Measurements from ENCODE around the gene BARX2.

BARX2 gene

GRCh38 chr11:129410395-129410960 is 34.8 kb downstream of the BARX2 start:
- DNase-seq (ENCODE audit: insufficient read length) (no peak), FAIRE-seq (peak; percentile 65)
- TF ChIP-seq TAF1 (IDR thresholded peaks at IDR 0.05; ENCODE audit: borderline replicate concordance, low read depth, low read length) (no peak), POLR2AphosphoS5 (IDR thresholded peaks at IDR 0.05; ENCODE audit: low read depth, low read length) (no peak), POLR2A (IDR thresholded peaks at IDR 0.05; ENCODE audit: low read depth, low read length) (no peak)

DNA sequence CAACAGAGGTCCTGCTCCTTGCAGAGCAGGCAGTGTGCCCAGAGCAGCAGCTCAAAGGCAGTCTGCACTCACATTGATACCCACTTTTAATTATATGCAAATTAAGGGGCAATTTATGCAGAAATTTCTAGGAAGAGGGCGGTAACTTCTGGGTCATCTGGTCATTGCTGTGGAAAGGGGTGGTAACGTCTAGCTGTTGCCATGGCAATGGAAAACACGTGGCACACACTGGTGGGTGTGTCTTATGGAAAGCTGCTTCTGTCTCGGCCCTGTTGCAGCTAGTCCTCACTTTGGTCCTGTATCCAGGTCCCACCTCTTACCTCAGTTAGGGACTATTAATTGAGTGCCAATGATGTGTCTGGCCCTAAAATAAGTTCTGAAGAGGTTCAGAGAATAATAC is 36.8 kb downstream of the BARX2 start:
- FAIRE-seq (peak; percentile 78), DNase-seq (ENCODE audit: insufficient read length) (no peak)
- TF ChIP-seq POLR2A (IDR thresholded peaks at IDR 0.05; ENCODE audit: low read depth, low read length) (no peak), POLR2AphosphoS5 (IDR thresholded peaks at IDR 0.05; ENCODE audit: low read depth, low read length) (no peak), TAF1 (IDR thresholded peaks at IDR 0.05; ENCODE audit: borderline replicate concordance, low read depth, low read length) (no peak)

DNA sequence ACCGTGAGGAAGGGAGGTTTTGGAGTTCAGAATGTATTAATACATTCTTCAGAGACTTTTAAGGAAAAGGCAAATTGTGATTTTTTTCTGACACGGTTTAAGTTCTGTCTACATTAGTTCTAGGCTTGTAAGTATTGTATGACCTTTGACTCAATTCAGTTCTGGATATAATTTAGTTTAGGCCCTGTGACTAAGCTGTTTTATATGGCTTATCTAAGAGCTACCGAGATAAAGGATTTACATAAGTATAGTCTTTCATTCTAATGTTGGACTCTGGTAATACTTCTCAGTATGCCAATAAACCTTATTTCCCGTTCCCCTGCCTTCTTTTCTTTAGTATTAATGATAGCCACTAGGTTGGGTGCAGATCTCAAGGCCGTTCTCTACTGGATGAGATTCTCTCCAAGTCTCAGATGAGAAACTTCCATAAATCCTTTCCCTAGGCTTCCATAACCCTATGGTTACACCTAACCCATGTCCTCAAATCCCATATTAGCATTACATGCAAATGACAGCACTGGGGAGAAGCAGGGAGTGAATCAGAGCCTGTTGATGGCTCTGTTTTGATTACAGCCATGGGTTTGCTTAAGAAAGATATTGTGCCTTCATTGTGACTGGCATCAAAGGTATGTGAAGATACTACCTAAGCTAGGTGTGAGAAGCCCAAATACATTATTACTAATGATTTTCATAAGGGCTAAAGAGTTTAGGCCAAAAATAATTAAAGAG is 38.7 kb downstream of the BARX2 start:
- no peak for DNase-seq (ENCODE audit: insufficient read length)
- TF ChIP-seq POLR2A (IDR thresholded peaks at IDR 0.05; ENCODE audit: low read depth, low read length), result no peak
- no peak for FAIRE-seq

DNA sequence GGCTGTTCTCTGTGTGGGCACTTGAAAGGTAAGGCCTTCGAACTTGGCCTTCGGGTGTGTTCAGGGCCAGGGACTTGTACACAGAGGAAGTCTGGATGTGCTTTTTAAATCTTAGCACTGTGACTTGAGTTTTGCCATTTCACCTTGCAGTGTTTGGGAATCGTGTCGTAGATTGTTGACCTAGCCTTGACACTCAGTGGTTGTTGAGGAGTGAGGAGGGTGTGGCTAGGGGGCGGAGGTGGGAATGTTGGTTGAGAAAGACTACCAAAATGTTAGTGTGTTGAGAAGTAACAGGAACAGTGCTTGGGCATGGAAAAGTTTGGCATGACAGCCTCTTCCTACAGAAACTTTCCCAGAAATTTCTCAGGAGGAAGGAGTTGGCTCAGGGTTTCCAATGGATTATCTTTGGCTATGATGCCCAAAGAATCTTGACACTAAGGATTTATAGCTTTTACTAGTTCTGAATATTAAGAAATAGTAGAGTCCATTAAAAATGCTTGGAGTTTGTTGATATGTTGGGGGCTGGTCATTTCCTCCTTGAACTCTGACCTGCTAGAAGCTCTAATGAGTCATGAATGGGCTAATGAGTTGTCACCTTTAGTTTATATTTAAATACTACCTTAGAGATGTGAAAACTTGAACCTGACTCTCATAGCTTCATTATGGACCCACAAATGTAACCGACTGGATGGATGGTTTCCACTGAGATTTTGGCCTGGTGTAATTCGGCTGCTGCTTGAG is 40.6 kb downstream of the BARX2 start:
- peak; percentile 54 for FAIRE-seq
- no peak for TF ChIP-seq TAF1 (IDR thresholded peaks at IDR 0.05; ENCODE audit: borderline replicate concordance, low read depth, low read length)
- TF ChIP-seq POLR2AphosphoS5 (IDR thresholded peaks at IDR 0.05; ENCODE audit: low read depth, low read length), result no peak
- TF ChIP-seq POLR2A (IDR thresholded peaks at IDR 0.05; ENCODE audit: low read depth, low read length), result no peak
- no peak for DNase-seq (ENCODE audit: insufficient read length)

GRCh38 chr11:129417458-129417857 is 41.8 kb downstream of the BARX2 start:
- TF ChIP-seq POLR2A (IDR thresholded peaks at IDR 0.05; ENCODE audit: low read depth, low read length), result no peak
- no peak for TF ChIP-seq TAF1 (IDR thresholded peaks at IDR 0.05; ENCODE audit: borderline replicate concordance, low read depth, low read length)
- no peak for TF ChIP-seq POLR2AphosphoS5 (IDR thresholded peaks at IDR 0.05; ENCODE audit: low read depth, low read length)
- FAIRE-seq, result peak; percentile 51
- no peak for DNase-seq (ENCODE audit: insufficient read length)

DNA sequence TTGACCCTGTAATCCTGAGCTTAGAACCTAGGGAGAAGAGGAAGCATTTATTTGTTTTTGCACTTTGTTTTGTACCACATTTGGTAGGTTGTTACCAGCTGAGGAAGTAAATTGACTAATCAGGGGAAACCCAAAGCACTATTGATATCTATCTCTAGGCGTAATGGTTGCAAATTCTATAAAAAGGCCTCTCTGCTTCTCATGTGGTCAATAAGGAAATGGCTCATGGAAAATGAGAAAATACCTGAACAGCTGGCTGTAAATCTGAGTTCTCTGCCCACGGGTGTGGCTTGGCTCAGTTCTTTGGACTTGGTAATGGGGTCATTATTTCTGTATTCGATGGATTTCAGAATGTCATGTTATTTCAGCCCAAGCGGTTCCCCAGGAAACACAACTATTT is 42.4 kb downstream of the BARX2 start:
- TF ChIP-seq TAF1 (IDR thresholded peaks at IDR 0.05; ENCODE audit: borderline replicate concordance, low read depth, low read length) (no peak), POLR2A (IDR thresholded peaks at IDR 0.05; ENCODE audit: low read depth, low read length) (no peak), POLR2AphosphoS5 (IDR thresholded peaks at IDR 0.05; ENCODE audit: low read depth, low read length) (no peak)
- FAIRE-seq (peak; percentile 83), DNase-seq (ENCODE audit: insufficient read length) (peak; percentile 14)

DNA sequence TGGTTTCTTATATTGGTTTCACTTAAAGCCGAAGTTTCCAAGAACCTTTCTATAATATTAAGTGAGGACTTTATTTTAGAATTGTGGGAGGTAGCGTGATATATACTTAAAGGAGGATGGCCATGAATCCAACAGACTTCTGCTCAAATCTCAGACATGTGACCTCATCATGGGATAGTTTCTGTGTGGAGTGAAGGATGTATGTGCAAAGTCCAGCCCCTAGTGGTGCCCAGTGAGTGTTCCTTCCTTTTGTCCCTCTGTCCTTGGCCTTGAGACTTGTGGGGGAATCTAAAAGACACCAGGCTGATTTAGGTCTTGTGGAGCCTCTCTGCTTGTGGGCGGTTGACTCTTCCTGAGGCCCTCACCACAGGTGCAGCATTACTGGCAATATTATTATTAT is 43.7 kb downstream of the BARX2 start:
- FAIRE-seq (peak; percentile 56), DNase-seq (ENCODE audit: insufficient read length) (no peak)
- TF ChIP-seq TAF1 (IDR thresholded peaks at IDR 0.05; ENCODE audit: borderline replicate concordance, low read depth, low read length), result no peak

GRCh38 chr11:129423426-129423825 is 47.8 kb downstream of the BARX2 start:
- TF ChIP-seq TAF1 (IDR thresholded peaks at IDR 0.05; ENCODE audit: borderline replicate concordance, low read depth, low read length) (no peak), POLR2AphosphoS5 (IDR thresholded peaks at IDR 0.05; ENCODE audit: low read depth, low read length) (no peak), POLR2A (IDR thresholded peaks at IDR 0.05; ENCODE audit: low read depth, low read length) (no peak)
- FAIRE-seq, result no peak
- DNase-seq (ENCODE audit: insufficient read length), result no peak

DNA sequence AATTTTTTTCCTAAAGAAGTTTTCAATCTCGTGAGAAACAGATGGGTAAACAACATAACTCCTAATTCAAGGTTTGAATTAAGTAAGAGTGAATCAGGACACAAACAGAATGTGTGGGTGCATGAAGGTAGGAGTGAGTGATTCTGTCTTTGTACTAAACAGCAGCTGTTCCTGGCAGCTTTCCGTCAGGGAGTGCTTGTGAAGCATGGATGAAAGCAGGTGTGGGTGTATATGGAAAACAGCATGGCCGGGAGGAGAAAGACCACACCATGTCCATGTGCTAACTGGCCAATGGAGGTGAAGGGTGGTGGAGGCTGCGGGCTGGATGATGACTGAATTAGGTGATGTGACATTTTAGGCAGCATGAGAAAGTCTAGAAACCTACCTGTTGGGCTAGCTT is 49.6 kb downstream of the BARX2 start:
- FAIRE-seq (peak; percentile 77), DNase-seq (ENCODE audit: insufficient read length) (no peak)
- TF ChIP-seq TAF1 (IDR thresholded peaks at IDR 0.05; ENCODE audit: borderline replicate concordance, low read depth, low read length), result no peak
- TF ChIP-seq POLR2A (IDR thresholded peaks at IDR 0.05; ENCODE audit: low read depth, low read length), result no peak
- no peak for TF ChIP-seq POLR2AphosphoS5 (IDR thresholded peaks at IDR 0.05; ENCODE audit: low read depth, low read length)

DNA sequence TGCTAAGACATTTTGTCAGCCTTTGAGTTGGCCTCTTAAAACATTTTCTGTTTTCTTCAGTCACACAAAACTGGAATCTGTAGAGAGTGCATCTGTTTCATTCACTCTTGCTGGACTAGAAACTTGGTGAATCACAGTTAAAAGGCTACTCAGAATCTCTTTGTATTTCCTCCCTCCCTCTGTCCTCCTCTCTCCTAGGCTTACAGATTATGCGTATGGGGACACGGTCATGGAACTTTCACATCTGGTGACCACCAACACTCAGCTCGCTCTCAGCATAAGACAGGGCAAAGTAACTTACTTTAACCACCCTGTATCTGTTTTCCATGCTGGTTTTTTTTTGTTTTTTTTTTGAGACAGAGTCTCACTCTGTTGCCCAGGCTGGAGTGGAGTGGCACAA is 50.4 kb downstream of the BARX2 start:
- TF ChIP-seq POLR2AphosphoS5 (IDR thresholded peaks at IDR 0.05; ENCODE audit: low read depth, low read length) (no peak), POLR2A (IDR thresholded peaks at IDR 0.05; ENCODE audit: low read depth, low read length) (no peak), TAF1 (IDR thresholded peaks at IDR 0.05; ENCODE audit: borderline replicate concordance, low read depth, low read length) (no peak)
- FAIRE-seq, result no peak

DNA sequence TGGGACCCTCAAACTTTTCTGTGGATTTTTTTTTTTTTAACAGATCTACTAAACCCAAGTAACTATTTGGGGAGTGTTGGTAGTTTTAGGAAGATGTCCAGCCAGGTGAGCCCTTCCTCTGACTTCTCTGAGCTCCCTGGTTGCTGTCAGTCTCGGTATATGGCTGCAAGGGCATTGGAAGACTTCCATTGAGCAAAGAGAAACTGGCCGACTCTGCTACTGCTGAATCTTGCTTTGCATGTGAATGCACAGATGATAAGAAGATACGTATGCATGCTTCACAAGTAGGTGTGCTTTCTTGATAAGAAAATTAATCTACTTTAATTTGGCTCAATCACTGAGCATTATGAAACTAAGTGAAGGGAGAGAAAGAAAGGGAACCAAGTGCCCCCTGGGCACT is 51.1 kb downstream of the BARX2 start:
- no peak for FAIRE-seq
- DNase-seq (ENCODE audit: insufficient read length), result no peak
- no peak for TF ChIP-seq POLR2AphosphoS5 (IDR thresholded peaks at IDR 0.05; ENCODE audit: low read depth, low read length)
- no peak for TF ChIP-seq POLR2A (IDR thresholded peaks at IDR 0.05; ENCODE audit: low read depth, low read length)
- TF ChIP-seq TAF1 (IDR thresholded peaks at IDR 0.05; ENCODE audit: borderline replicate concordance, low read depth, low read length), result no peak

More for the DNA sequence above, 50.4 kb downstream of the BARX2 start:
- DNase-seq (ENCODE audit: insufficient read length), result no peak

DNA sequence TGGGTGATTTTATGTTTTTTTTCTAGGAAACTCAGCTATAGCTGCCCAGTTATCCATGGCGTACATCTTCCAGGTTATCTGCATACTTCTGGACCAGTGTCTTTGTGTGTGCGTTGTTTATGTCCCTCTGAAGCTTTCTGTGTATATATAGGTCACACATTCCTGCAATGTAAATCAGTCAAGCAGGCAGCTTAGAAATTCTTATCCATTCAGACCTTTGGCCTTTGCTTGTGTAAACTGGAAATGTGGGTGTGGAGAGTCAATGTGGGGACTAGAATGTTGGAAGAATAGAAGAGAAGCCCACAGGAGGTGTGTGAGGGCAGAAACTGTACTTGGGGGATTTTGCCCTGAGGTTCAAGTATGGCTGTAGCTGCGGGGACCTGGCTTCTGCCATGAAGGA is 51.7 kb downstream of the BARX2 start:
- no peak for FAIRE-seq
- DNase-seq (ENCODE audit: insufficient read length), result no peak
- TF ChIP-seq POLR2A (IDR thresholded peaks at IDR 0.05; ENCODE audit: low read depth, low read length), result no peak
- TF ChIP-seq TAF1 (IDR thresholded peaks at IDR 0.05; ENCODE audit: borderline replicate concordance, low read depth, low read length), result no peak
- no peak for TF ChIP-seq POLR2AphosphoS5 (IDR thresholded peaks at IDR 0.05; ENCODE audit: low read depth, low read length)

Data from GM12892 (cell line).